Mesodermal cell (in vitro differentiated cells): ENCODE results near the gene GABARAP.

Experiments used
- H3K27ac ChIP-seq: 2 replicates; pipeline ENCODE4 v1.7.0; 2013; ENCODE audit warnings: mild to moderate bottlenecking, low read depth, low read length, moderate library complexity; ENCODE audit not compliant: severe bottlenecking
- H3K36me3 ChIP-seq: 2 replicates; pipeline ENCODE4 v1.7.1; 2013; ENCODE audit warnings: mild to moderate bottlenecking, low read length, moderate library complexity; ENCODE audit not compliant: control insufficient read depth, insufficient read depth
- H3K4me1 ChIP-seq: one replicate; pipeline ENCODE4 v1.7.1; 2013; ENCODE audit warnings: mild to moderate bottlenecking, low read length; ENCODE audit not compliant: insufficient read depth, control insufficient read depth, poor library complexity, severe bottlenecking
- H3K4me3 ChIP-seq: 2 replicates; pipeline ENCODE4 v1.7.0; 2013; ENCODE audit warnings: low read length, control low read depth, mild to moderate bottlenecking; ENCODE audit not compliant: insufficient read depth, poor library complexity, severe bottlenecking; ENCODE audit errors: extremely low read depth
- H3K9me3 ChIP-seq: 2 replicates; pipeline ENCODE4 v1.7.1; 2013; ENCODE audit warnings: mild to moderate bottlenecking, low read length, moderate library complexity; ENCODE audit not compliant: control insufficient read depth
- WGBS, 2 experiments: methylation state at CpG; one replicate each; pipeline ENCODE4 v1.1.5; 2013; ENCODE audit warnings: missing lambda C conversion rate in 2 of 2; ENCODE audit not compliant: insufficient coverage in 2 of 2; 5-methylcytosine and 5-hydroxymethylcytosine counted together

Gene GABARAP

DNA sequence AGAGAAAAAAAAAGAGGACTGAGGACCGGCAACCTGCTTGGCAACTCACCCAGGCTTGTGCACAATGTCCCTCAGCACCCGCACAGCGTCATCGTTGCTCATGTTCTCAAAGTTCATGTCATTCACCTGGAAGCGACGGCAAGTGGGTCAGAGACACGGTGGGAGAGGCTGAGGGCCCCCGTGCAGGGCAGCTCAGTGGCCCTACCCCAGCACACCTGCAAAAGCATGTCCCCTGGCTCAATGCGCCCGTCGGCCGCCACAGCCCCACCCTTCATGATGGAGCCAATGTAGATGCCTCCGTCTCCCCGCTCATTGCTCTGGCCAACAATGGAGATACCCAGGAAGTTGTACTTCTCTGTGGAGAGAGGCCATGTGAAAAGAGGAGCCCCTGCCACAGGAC is 13.3 kb downstream of the GABARAP start:
- H3K27ac ChIP-seq = no peak overlapping the region
- no peaks in the 10 kb centered on the region for H3K9me3 ChIP-seq
- peaks cover 77% of the 10 kb centered on the region for H3K36me3 ChIP-seq
- WGBS, 2 experiments = 95 to 98% methylated on average over 9 to 14 of the region's 14 CpGs
- H3K4me3 ChIP-seq = no peak overlapping the region
- H3K4me1 ChIP-seq = peaks cover 16% of the 10 kb centered on the region

DNA sequence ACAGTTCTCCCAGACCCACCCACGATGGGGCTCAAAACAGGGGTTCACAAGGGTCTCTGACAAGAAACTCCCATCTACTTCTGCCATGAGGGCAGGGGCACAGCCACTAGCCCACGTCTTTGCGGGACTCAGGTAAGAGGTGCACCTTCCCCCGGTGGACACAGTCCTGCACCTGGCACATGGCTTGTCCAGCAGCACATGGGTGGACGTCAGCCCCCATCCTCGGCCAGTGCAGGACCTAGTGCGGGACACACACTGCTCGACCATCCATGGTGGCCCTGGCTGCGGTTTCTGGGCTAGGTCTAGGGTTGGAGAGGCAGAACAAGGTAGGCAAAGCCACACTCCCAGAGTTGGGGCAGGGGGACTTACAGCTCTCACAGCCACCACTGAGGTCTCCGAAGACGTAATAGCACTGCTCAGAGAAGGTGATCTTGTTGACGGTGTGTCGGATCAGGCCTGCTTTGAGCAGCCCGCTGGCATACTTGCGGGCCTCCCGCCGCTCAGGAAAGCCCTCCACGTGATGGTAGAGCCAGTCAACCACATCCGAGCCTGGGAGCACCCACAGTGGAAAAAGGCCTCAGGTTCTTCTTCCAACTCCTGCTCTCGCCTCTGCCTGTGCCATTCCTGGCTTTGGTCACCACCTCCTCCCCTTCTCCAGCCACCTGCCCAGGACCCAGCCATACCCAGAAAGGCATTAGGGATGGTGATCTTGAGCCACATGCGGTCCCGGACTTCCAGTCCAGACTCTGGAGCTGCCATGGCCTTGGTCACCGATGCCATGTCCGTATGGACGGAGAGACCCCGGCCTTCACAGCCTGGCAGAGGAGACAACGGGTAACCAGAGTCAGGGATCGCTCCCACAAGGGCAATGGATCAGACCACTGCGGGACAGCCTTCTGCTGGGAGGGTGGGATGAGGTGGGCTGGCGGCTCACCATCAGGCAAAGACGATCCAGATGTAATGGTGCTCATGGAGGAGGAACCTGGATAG is 15.2 kb downstream of the GABARAP start:
- no peak overlapping the region for H3K4me3 ChIP-seq
- 95 to 97% methylated on average over 29 to 30 of the region's 31 CpGs for WGBS, 2 experiments
- H3K9me3 ChIP-seq = no peaks in the 10 kb centered on the region
- peaks cover 16% of the 10 kb centered on the region for H3K4me1 ChIP-seq
- peaks cover 93% of the 10 kb centered on the region for H3K36me3 ChIP-seq
- no peak overlapping the region for H3K27ac ChIP-seq

DNA sequence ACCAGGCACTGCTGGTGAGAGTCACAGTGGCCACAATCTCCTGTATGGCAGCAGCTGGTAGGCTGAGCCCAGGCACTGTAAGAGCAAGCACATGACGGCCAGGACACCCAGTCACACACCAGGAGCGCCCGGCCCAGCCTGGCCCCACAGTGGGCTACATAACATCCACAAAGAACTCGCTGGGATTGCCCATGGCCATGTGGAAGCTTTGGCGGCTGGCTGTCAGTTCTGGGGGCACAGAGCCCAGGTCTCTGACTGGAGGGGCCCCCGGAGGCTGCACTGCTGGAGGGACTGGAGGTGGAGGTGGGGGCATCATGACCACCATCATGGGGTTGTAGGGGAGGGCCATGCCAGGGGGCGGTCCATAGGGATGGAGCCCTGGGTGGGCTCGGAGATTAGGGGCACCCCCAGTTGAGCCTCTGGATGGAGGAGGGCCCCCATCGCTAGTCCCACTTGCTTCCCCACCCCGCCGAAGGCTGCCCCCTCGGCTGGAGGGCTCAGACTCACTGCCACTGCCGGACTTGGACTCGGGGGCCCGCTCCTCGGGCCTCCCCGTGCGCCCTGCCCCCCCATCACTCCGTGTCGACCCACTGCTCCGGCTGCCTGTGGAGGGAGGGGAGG is 16.4 kb downstream of the GABARAP start:
- 96% methylated on average over 11 to 18 of the region's 21 CpGs for whole genome bisulfite sequencing, 2 experiments
- Histone ChIP-seq H3K4me3 (no peak overlapping the region), H3K36me3 (peaks cover 98% of the 10 kb centered on the region), H3K27ac (no peak overlapping the region), H3K9me3 (no peaks in the 10 kb centered on the region), H3K4me1 (peaks cover 18% of the 10 kb centered on the region)

DNA sequence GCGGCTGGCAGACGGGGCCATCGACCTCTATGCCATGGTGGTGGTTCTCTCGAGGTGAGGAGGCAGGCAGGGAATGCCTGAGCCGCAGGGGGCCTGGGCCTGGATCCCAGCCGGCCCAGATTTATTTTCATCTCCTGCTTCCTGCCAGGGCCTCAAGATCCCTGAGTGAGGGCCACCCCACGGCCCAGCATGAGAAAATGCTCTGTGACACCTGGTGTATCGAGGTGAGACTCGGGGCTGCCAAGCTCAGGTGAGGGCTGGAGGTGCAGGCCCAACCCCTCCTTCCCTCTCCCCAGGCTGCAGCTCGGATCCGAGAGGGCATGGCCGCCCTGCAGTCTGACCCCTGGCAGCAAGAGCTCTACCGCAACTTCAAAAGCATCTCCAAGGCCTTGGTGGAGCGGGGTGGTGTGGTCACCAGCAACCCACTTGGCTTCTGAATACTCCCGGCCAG is 17.6 kb downstream of the GABARAP start:
- Histone ChIP-seq H3K36me3 (peaks cover 86% of the 10 kb centered on the region), H3K4me1 (peaks cover 22% of the 10 kb centered on the region), H3K27ac (no peak overlapping the region), H3K4me3 (no peak overlapping the region), H3K9me3 (no peaks in the 10 kb centered on the region)
- WGBS, 2 experiments = 81 to 85% methylated on average over 13 to 14 of the region's 15 CpGs

DNA sequence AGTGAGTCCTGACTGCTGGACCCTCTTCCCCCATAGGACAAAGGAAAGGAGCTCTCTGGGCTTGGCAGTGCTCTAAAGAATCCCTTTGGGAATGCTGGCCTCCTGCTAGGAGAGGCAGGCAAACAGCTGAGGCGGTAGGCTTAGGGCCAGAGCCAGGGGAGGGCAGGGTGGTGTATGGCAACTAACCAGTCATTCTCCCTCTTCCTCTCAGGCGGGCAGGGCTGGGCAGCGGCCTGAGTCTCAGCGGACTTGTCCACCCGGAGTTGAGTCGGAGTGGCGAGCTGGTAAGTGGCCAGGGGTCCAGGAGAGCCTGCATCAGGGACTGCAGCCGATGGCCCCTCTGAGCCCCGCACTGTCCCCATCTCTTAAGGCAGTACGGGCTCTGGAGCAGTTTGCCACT is 18.1 kb downstream of the GABARAP start:
- Histone ChIP-seq H3K9me3 (no peaks in the 10 kb centered on the region), H3K27ac (peak overlapping the region; percentile 29), H3K4me1 (peaks cover 22% of the 10 kb centered on the region), H3K36me3 (peaks cover 81% of the 10 kb centered on the region), H3K4me3 (no peak overlapping the region)
- 96% methylated on average over 4 to 10 of the region's 10 CpGs for WGBS, 2 experiments

DNA sequence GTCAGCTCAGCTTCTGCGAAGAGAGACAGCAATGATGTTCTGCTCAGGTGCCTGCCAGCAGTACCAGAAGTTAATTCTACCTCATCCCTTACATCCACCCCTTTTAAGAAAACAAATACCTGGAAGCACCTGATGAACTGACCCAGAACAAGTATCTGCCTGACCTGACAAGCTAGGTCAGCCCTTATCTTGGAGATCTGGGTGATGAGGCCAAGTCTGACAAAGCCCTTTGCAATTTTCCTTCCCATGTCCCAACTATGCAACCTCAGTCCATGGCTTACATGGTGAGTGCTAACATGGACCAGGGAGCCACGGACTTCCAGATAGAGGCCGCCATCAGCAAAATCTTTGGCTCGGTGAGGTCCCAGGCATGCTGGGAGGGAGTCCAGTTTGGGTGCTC is 18.9 kb downstream of the GABARAP start:
- H3K9me3 ChIP-seq = no peaks in the 10 kb centered on the region
- peaks cover 73% of the 10 kb centered on the region for H3K36me3 ChIP-seq
- no peak overlapping the region for H3K4me3 ChIP-seq
- peaks cover 30% of the 10 kb centered on the region for H3K4me1 ChIP-seq
- H3K27ac ChIP-seq = no peak overlapping the region
- 94 to 100% methylated on average over 3 of the region's 4 CpGs for WGBS, 2 experiments

DNA sequence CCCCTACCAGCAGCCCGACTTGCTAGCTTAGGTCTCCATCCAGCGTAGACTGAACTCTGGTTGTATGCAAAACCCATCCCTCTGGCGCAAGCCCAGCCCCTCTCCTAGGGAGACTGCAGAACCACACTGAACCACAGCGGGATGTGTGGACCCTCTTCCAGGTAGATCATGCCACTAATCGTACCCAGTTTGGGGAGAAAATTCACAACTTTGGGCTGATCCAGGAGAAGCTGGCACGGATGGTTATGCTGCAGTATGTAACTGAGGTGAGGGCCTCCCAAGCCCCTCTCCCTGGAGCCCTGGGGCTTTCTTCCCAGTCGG is 19.3 kb downstream of the GABARAP start:
- Histone ChIP-seq H3K4me3 (no peak overlapping the region), H3K36me3 (peaks cover 69% of the 10 kb centered on the region), H3K27ac (no peak overlapping the region), H3K4me1 (peaks cover 34% of the 10 kb centered on the region), H3K9me3 (no peaks in the 10 kb centered on the region)
- WGBS, 2 experiments = 98 to 100% methylated on average over 6 to 7 of the region's 7 CpGs

DNA sequence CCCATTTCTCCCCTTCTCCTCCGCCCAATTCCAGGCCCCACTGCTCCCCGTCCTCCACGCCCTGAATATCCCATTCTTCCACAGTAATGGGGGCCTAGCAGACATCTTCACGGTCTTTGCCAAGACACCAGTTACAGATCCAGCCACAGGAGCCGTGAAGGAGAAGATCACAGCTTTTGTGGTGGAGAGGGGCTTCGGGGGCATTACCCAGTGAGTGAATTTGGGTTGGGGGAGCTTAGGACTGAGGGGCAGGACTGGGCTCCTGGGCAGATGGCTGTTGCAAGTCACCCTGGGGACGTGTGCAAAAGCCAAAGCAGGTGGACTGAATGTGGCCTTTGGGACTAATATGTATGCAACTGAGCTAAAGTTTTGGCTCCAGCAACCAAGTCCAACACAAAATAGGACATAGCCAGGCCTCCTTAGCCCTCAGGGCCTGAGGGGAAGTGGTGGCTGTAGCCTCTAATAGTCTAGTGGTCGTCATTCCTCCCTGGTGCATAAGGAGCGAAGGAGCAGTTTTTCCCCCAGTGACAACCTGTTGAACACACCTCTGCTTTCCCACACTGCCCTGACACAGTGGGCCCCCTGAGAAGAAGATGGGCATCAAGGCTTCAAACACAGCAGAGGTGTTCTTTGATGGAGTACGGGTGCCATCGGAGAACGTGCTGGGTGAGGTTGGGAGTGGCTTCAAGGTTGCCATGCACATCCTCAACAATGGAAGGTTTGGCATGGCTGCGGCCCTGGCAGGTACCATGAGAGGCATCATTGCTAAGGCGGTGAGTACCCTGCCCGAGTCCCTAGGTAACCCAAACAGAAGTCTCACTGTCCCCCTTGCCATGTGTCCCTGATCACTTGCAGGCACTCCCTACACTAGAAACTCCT is 19.9 kb downstream of the GABARAP start:
- WGBS, 2 experiments = 93 to 96% methylated on average over 13 to 14 of the region's 15 CpGs
- H3K27ac ChIP-seq = no peak overlapping the region

DNA sequence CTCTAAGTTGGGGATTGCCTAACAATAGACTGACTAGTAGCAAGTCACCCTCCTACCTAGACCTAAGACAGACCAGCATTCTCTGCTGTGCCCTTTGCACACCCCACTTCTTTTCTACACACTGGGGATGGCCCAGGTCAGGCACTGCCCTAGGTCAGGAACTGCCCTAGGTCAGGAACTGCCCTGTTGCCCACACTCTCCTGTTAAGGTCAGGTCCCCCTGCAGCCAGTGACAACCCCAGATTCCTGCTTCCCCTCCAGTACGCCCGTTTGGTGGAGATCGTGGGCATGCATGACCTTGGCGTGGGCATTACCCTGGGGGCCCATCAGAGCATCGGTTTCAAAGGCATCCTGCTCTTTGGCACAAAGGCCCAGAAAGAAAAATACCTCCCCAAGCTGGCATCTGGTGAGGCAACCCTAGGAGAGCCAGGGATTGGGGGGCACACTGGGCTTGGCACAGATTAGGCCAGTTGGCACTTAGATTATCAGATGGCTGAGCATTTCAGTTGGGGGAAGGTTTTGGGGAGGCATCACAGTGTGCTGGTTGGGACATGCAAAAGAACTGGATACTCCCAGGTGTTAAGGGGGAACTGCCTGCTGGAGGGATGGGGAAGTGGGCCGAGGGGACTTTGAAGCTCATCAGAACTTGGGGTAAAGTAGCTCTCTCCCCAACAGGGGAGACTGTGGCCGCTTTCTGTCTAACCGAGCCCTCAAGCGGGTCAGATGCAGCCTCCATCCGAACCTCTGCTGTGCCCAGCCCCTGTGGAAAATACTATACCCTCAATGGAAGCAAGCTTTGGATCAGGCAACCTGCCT is 20.8 kb downstream of the GABARAP start:
- Histone ChIP-seq H3K27ac (no peak overlapping the region), H3K4me1 (peaks cover 40% of the 10 kb centered on the region)
- 96 to 98% methylated on average over 6 to 8 of the region's 10 CpGs for WGBS, 2 experiments

More for the DNA sequence above, 19.9 kb downstream of the GABARAP start:
- no peak overlapping the region for H3K4me3 ChIP-seq
- H3K4me1 ChIP-seq = peaks cover 38% of the 10 kb centered on the region
- H3K36me3 ChIP-seq = peaks cover 63% of the 10 kb centered on the region
- H3K9me3 ChIP-seq = no peaks in the 10 kb centered on the region

More for the DNA sequence above, 20.8 kb downstream of the GABARAP start:
- Histone ChIP-seq H3K36me3 (peaks cover 54% of the 10 kb centered on the region), H3K4me3 (peak overlapping the region; percentile 87), H3K9me3 (no peaks in the 10 kb centered on the region)
